ENCODE measurements around the gene APRT. TPM values are rescaled to one million over a fixed set of nuclear protein-coding genes. Genes with fewer than 3 reads are reported as not detected.

Gene APRT
- total RNA-seq, 1 donor, result 70.8 TPM

DNA sequence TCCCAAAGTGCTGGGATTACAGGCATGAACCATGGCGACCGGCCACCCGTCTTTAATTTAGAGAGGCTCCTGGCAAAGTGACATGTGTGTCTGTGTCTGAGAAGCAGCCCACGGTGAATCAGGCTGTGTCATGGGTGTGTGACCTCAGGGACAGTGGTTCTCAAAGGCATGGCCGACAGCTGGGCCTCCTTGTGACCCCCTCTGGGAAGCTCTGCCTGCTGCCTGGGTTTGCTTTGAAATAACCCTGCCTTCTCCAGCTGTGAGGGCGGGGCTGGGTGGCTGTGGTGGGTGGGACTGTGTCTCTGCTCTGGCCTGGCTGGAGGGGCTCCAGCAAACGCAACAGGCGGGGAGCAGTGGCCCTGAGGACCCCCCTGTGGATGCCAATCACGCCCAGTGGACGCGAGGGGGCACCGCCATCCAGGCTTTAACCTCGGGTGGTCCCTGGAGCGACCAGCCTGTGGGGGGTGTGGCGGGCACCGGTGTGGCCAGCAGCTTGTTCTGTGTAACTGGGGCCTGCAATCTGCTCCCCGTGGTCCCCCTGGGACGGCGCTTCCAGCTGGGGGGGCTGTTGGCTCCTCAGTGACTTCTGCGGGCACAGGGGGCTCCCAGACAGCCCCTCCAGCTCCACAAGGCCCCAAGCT, 8.8 kb upstream of the APRT start:
- Histone ChIP-seq H3K27me3 (ENCODE audit: insufficient read depth, low read length) (no peaks in the 10 kb centered on the region), H3K4me3 (ENCODE audit: low read length) (no peak overlapping the region), H3K4me1 (ENCODE audit: insufficient read depth, low read length) (no peaks in the 10 kb centered on the region), H3K9me3 (ENCODE audit: low read depth, low read length) (no peaks in the 10 kb centered on the region)

DNA sequence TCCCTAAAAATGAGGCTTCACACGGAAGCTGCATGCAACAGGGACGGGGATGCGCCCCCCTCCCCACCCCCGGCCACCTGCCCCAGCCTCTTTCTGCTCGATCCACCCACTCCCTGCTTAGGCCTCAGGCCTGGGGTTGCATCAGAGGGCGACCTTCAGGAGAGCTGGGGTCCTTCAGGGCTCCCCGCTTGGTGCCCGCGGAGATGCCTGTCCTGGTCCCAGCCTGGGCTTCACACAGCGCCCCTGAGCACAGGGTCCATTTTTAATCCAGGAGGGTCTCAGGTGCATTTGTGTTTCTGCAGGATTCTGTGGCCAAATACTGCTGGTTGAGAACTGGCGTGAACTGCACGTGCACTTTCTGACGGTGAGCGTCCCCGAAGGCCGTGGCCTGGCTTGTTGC, 7.4 kb upstream of the APRT start:
- Histone ChIP-seq H3K9me3 (ENCODE audit: low read depth, low read length) (no peaks in the 10 kb centered on the region), H3K27me3 (ENCODE audit: insufficient read depth, low read length) (no peaks in the 10 kb centered on the region), H3K4me3 (ENCODE audit: low read length) (no peak overlapping the region), H3K4me1 (ENCODE audit: insufficient read depth, low read length) (no peaks in the 10 kb centered on the region)

DNA sequence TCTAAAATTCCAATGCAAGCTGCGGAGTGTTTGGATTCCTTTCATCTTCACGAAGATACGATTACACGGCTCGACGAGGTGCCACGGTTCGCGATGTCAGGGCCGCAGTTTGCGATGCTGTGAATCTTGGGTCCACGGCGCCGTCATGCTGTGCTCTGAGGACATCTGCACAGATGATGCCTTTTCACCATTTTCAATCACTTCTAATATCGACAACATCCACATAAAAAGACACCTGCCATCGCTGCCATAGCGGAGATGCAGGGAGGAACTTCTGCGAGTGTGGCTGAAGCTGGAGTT, 6.8 kb upstream of the APRT start:
- H3K4me1 ChIP-seq (ENCODE audit: insufficient read depth, low read length), result no peaks in the 10 kb centered on the region
- no peaks in the 10 kb centered on the region for H3K9me3 ChIP-seq (ENCODE audit: low read depth, low read length)
- H3K27me3 ChIP-seq (ENCODE audit: insufficient read depth, low read length), result no peaks in the 10 kb centered on the region
- no peak overlapping the region for H3K4me3 ChIP-seq (ENCODE audit: low read length)

DNA sequence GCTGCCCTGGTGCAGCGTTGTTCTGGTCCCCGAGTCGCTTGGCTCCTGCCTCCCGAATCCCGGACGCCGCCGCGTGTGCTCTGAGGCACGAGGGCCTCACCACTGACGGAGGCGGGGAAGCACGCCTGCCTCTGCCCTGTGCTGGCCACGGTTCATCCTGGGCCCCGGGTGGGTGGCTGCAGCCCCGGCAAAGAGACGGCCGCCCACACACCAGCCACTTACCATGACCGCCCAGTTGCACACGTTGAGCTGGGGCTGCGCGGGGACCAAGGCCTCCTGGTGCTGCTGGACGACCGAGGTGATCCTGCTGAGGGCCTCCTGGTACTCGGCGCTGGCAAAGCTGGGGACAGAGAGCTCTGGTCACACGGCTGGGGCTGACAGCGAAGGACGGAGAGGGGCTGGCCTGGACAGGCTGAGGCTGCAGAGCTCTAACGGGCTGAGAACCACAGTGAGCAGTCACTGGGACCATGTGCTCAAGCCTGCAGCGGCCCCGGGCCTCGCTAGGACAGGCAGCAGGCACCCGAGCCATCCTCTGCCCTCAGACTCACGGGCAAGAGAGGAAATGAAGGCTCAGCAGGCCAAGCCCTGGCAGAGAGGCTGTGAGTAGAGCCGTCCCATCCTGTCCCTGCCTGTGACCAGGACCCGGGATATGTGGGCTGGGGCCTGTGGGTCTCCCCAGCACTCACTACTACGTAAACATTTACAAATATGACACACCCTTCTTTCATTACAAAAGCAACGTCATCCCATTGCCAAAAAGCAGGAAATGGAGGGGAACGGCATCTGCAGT, 6.3 kb upstream of the APRT start:
- Histone ChIP-seq H3K9me3 (ENCODE audit: low read depth, low read length) (no peaks in the 10 kb centered on the region), H3K4me3 (ENCODE audit: low read length) (no peak overlapping the region), H3K27me3 (ENCODE audit: insufficient read depth, low read length) (no peaks in the 10 kb centered on the region), H3K4me1 (ENCODE audit: insufficient read depth, low read length) (peaks cover 2% of the 10 kb centered on the region)

DNA sequence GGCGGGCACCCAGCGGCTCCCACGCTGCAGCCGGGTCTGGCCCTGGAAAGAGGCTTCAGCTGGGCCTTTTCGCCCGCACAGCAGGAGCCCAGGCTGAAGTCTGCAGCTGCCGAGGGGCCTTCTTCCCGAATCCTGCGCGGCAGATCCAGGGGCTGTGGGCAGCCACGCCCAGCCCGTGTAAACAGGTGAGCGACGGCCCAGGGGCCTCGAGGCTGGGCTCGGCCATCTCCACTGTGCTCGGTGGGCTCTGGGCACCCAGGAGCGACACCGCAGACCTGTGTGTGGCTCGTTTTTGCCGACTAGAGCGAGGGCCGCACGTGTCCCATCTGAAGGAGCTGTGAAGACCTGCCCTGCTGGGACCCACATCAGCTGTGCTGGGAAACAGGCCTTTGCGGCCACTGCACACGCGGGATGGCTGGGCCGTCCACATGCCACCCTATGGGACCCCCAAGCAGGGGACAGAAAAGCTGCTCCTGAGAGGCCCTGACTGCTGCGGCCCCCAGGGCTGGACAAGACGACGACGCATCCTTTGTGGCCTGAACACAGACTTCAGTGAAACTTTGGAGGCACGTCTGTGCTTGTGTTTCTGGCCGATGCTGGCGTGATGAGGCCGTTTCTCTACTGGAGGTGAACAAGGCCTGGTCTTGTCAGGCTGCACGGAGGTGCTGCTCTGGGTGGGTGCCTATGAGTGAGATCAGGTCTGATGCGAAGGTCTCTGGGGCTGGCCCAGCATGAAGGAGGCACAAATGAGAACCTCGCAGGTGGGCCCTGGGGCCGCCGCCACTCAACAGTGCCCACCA, 5.2 kb upstream of the APRT start:
- Histone ChIP-seq H3K9me3 (ENCODE audit: low read depth, low read length) (no peaks in the 10 kb centered on the region), H3K27me3 (ENCODE audit: insufficient read depth, low read length) (no peaks in the 10 kb centered on the region), H3K4me1 (ENCODE audit: insufficient read depth, low read length) (peaks cover 13% of the 10 kb centered on the region), H3K4me3 (ENCODE audit: low read length) (no peak overlapping the region)

DNA sequence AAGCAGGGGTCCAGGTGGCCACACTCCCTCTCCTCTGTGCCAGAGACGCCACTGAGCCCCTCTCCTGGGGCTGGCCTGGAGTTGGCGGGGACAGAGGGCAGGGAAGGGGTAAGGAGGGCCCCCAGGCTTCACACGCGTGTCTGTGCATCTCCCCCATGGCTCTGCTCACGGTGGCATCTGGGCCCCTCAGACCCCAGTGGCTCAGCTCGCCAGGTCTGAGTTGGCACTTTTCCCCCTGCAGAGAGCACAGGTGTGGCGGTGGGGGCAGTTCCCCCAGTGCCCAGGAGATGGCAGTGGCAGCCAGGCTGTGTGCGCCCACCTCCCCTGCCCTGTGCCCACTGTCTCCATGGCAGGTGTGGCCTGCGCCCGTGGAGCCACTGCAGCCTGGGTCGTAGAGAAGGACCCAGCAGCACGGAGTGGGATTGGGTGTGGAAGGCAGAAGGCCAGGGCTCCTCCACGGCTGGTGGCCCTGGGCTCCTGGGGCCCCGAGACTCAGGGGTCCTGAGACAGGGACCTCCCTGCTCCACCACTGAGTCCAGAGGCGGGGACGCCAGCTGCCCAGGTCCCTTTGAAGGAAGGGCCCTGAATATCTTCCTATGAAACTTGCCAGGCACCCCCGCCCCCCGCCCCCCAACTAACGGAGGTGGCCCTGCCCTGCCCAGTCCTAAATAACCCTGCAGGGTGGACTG, 4.3 kb upstream of the APRT start:
- peaks cover 18% of the 10 kb centered on the region for H3K4me1 ChIP-seq (ENCODE audit: insufficient read depth, low read length)

DNA sequence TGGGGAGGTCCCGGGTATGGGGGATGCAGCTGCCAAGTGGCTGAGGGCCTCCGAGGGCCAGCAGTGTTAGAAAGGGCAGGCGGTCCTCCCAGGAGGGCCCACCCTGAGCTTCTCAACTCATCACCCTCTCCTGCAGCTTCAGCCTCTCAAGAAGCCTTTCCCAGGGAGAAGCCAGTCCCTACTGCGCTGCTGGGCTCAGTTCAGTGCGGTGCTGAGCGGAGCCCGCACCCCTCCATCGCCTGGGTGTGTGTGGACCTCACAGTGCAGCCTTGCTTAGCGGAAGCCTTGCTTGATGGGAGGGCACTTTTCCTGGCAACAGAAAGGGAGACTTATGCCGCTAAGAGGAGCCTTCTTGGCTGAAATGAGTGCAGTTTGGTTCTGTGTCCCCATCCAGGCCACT, 3.5 kb upstream of the APRT start:
- H3K27me3 ChIP-seq (ENCODE audit: insufficient read depth, low read length), result no peaks in the 10 kb centered on the region
- H3K9me3 ChIP-seq (ENCODE audit: low read depth, low read length), result no peaks in the 10 kb centered on the region
- H3K4me1 ChIP-seq (ENCODE audit: insufficient read depth, low read length), result peaks cover 26% of the 10 kb centered on the region
- no peak overlapping the region for H3K4me3 ChIP-seq (ENCODE audit: low read length)

More for the DNA sequence above, 4.3 kb upstream of the APRT start:
- H3K9me3 ChIP-seq (ENCODE audit: low read depth, low read length), result no peaks in the 10 kb centered on the region
- H3K27me3 ChIP-seq (ENCODE audit: insufficient read depth, low read length), result no peaks in the 10 kb centered on the region
- no peak overlapping the region for H3K4me3 ChIP-seq (ENCODE audit: low read length)

DNA sequence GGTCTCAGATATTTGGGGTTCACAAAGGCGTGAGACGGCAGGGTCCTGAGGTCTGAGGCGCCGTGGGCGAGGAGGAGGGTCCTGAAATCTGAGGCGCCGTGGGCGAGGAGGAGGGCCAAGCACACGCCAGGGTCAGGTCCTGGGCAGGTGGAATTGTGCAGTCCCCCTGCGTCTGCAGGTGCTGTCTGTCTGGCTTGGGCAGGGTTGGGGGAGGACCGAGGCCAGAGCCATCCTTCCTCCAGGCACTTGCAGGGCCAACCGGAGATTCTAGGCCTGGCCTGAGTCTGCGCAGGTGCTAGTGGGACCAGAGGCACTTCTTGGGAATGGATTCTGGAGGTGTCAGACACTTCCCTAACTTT, 2.4 kb upstream of the APRT start:
- peaks cover 34% of the 10 kb centered on the region for H3K4me1 ChIP-seq (ENCODE audit: insufficient read depth, low read length)
- no peak overlapping the region for H3K4me3 ChIP-seq (ENCODE audit: low read length)
- no peaks in the 10 kb centered on the region for H3K27me3 ChIP-seq (ENCODE audit: insufficient read depth, low read length)
- no peaks in the 10 kb centered on the region for H3K9me3 ChIP-seq (ENCODE audit: low read depth, low read length)

DNA sequence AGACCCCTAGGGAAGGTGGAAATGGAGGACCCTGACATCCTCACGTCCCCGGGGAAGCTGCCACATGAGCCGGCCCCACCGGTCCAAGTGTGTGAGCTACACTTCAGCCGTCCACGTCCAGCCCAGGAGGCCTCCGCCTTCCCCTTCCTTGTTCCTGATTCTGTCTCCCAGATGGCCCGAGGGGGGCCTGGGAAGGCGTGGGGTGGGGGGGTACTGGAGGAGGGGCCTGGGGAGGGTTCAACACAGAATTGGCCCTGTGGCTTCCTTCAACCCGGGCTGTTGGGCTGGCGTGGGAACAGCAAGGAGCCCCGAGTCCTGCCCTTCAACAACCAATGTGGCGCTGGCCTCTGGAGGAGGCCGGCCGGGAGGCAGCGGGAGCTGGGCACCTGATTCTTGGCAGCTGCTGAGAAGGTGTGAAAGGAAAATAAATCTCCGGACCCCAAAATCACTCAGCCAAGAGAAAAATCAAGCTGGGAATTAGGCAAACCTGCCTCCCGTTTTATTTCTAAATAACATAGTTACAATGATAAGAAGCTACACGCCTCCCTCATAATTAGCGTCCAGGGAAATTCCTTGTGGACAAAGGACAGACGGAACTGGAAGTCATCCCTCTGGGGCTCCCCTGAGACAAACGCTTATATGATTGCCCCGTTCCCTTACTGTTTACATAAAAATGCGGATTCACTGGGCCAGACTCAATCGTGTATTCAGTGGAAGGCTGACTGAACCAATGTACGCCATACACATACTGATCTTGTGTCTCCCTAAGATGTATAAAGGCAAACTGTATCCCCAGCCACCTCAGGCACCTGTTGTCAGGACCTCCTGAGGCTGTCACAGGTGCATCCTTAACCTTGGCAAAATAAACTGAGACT, 1.8 kb upstream of the APRT start:
- Histone ChIP-seq H3K9me3 (ENCODE audit: low read depth, low read length) (no peaks in the 10 kb centered on the region), H3K27me3 (ENCODE audit: insufficient read depth, low read length) (no peaks in the 10 kb centered on the region), H3K4me3 (ENCODE audit: low read length) (no peak overlapping the region), H3K4me1 (ENCODE audit: insufficient read depth, low read length) (peaks cover 34% of the 10 kb centered on the region)

DNA sequence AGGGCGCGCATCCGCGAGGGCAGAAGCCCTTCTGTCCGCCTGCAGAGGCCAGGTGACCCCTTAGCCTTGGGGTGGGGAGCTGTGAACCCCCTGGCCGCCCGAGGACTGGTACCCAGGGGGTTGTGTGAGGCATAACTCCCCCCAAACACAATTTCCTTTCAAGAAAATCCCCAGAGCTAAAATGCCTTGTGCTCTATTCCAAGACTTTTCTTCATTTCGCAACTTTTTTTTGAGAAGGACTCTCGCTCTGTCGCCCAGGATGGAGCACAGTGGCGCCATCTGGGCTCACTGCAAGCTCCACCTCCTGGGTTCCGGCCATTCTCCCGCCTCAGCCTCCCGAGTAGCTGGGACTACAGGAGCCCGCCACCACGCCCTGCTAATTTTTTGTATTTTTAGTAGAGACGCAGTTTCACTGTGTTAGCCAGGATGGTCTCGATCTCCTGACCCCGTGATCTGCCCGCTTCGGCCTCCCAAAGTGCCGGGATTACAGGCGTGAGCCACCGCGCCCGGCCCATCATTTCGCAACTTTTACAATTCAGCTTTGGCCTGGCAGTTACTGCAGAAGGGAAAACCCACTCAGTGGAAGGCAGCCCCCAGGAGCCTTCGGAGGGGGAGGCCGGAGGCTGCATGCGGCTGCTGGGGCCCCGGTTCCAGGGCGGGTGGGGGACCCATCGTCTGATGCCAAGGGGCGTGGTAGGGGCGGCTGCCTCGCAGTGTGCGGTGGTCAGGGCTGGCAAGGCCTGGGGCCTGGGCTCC, 963 bp upstream of the APRT start:
- Histone ChIP-seq H3K9me3 (ENCODE audit: low read depth, low read length) (no peaks in the 10 kb centered on the region), H3K4me1 (ENCODE audit: insufficient read depth, low read length) (peaks cover 34% of the 10 kb centered on the region), H3K27me3 (ENCODE audit: insufficient read depth, low read length) (no peaks in the 10 kb centered on the region), H3K4me3 (ENCODE audit: low read length) (peak overlapping the region; percentile 48)

DNA sequence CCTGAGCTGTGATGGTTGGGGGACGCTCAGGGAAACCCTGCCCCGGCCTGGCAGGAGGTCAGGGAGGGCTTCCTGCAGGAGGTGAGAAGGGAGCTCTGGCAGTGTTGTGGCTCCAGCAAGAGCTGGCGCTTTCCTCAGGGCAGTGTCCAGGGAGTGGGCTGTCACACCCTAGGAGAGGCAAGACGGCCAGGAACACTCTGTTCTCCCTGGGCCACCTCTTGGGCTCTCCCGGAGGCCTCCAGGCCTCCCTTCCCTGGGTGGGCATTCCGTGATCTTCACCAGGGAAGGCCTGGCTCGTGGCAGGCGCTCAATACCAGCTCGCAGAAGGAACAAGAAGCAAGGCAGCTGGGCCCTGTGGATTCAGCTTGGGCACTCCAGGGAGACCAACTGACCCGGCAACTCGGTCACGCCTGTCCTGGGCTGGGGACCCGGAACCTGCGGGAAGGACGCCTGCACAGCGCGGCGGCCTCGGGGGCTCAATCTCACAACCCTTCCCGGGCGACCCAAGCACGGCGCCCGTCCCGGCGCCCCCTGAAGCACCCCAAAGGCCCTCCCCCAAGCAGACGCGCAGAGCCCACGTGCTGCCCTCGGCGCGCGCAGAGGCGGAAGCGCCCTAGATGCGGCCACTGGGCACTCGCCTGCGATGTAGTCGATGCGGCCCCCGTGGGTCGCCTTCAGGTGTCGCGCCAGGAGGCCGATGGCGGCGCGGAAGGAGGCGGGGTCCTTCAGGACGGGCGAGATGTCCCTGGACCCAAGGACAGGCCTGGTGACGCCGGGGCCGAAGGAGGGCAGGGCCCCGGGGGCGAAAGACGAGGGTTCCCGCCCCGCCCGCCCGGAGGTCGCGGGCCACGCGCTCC, 588 bp downstream of the APRT start:
- no peaks in the 10 kb centered on the region for H3K9me3 ChIP-seq (ENCODE audit: low read depth, low read length)
- H3K4me1 ChIP-seq (ENCODE audit: insufficient read depth, low read length), result peaks cover 34% of the 10 kb centered on the region
- no peaks in the 10 kb centered on the region for H3K27me3 ChIP-seq (ENCODE audit: insufficient read depth, low read length)
- H3K4me3 ChIP-seq (ENCODE audit: low read length), result peak overlapping the region; percentile 48

DNA sequence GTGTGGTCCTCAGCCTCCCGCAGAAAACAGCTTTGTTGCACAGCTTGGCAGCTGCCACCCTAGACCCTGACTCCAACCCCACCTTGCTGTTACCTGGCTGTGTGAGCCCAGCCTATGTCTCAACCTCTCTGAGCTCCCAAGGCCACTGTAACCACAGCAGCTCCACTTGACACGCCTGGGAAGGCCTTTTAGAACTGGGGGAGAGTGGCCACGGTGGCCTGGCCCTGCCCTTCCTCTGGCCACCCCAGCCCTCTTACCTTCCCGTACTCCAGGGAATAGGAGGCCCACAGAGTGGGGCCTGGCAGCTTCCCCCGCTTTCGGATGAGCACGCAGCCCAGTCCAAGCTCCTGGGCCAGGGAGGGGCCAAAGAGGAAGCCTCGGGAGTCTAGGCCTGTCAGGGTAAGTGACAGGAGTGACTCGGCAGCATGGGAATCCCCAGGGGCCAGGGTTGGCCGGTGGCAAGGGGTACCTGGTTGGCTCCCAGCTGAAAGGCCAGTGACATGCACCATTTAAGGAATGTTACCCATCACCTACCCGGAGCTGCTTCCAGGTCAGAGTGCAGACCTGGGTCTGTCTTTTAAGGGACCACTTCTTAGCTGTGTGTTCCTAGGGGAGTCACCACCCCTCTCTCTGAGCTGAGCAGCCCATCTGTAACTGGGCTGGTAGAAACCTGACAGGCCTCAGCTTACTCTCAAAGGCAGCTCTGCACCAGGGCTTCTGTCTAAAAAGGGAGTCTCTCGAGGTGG, 1.4 kb downstream of the APRT start:
- Histone ChIP-seq H3K27me3 (ENCODE audit: insufficient read depth, low read length) (no peaks in the 10 kb centered on the region), H3K9me3 (ENCODE audit: low read depth, low read length) (no peaks in the 10 kb centered on the region), H3K4me1 (ENCODE audit: insufficient read depth, low read length) (peaks cover 34% of the 10 kb centered on the region), H3K4me3 (ENCODE audit: low read length) (peak overlapping the region; percentile 48)
